ENCODE results near the gene GPRIN1.
"Not testable (repeated sequence)": the region's sequence is repeated elsewhere in the genome, so short reads cannot be mapped to it uniquely, and the experiment has no call there.

Gene GPRIN1

DNA sequence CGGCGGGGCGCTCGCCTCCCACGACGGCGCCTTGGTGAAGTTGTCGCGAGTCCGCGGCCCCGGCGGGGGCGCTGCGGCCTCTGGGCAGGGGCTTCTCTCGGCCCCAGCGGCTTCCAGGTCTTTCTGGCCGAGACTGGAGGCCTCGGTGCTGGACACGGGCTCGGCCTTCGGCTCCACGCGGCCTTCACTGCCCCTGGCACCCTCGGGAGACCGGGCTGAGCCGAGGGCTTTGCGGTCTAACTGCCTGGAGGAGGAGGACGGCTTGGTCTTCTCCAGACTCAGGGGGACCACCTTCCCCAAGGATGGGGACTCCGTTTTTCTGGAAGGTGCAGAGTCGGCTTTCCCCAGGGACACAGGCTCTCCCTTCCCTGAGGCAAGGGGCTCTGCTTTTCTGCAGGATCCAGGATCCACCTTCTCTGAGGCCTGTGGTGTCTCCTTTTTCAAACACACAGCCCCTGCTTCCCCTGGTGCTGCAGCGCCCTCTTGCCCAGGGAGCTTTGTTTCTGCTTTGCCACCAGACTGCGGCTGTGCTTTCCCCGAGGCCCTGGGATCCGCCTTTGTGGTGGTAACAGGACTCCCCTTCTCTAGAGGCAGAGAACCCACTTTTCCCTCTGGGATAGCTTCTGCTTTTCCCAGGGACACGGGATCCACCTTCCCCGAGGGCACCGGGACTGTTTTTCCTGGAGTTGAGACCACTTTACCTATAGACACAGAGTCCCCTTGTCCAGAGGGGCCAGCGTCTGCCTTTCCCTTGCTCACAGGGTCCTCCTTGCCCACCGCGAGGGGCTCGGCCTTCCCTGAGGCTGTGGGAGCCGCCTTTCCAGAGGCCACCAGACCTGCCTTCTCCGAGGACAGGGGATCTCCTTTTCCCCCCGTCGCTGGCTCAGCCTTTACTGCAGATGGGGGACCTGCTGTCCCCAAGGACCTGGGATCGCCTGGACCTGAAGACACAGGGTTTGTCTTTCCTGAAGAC, 12.3 kb downstream of the GPRIN1 start:
- no peak for DNase-seq (ENCODE audit: low spot score)

DNA sequence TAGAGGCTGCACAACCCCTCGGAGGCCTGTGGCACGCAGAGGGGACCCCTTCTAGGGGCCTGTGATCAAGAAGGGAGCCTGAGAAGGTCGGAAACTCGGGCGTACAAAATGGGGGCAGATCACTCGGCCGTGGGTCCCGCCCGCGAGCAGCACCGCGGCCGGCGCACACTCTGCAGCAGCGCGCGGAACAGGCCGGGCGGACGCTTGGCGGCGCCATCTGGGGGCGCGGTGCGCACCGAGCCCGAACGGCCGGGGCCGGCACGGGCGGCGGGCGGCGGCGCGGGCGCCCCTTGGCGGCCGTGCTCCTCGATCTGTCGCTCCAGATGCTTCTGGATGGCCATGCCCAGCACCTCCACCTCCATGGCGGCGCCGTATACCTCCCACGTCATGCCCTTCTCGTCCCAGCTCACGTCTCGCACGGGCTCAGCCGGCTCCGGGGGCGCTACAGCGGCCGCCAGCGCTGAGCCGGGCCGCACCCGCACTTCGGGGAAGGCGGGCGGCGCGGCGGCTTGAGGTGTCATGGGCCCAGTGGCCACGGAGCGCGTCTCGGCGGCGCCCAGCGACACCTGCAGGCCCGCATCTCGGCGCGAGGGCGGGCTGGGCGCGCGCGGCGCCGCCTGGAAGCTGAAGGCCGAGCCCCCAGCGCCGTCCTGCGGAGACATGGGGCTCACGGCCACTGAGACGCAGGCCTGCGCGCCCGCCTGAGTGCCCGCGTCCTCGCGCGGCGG, 13.1 kb downstream of the GPRIN1 start:
- DNase-seq (ENCODE audit: low spot score) = peak; percentile 71

DNA sequence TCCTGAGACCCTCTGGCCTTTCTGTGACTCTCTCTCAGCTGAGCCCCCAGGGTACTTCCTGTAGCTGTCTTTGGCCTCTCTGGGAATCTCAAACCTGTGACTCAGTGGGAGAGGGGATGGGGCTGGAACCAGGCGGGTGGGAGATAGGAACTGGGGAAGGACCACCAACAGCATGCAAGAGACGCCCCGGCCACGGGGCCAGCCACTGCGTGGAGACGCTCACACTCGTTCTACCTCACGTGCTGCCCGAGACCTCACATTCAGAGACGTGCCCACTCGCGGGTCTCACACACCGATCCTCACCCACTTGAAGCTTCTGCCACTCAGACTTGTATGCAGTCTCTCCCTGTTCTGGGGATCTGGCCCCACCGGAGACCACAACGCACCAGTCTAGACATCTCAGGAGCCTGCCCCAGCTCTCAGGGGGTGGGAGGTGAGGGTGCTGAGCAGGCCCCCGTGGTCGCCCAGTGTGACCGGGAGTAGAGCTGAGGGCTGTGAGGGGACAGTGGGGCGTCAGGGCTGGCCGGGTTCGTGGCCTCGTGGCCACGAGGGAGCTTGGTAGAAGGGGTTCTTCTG, 13.8 kb downstream of the GPRIN1 start:
- no peak for DNase-seq (ENCODE audit: low spot score)

DNA sequence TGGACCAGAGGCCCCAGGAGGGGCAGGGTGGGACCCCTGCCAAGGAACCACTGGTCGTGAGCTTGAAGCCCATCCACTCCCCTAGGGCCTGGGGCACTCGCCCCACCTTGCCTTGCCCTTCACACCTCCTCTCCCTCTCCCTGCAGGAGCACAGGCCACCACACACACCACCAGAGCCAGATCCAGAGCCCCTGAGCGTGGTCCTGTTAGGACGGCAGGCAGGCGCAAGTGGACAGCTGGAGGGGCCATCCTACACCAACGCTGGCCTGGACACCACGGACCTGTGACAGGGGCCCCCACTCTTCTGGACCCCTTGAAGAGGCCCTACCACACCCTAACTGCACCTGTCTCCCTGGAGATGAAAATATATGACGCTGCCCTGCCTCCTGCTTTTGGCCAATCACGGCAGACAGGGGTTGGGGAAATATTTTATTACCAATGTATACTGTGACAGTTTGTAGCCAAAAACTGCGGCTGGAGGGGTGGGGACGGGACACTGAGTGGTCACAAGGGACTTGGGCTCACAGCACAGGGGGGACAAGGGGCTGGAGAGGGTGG, 14.5 kb downstream of the GPRIN1 start:
- no peak for DNase-seq (ENCODE audit: low spot score)

GRCh38 chr5:176594554-176594953, 15.4 kb downstream of the GPRIN1 start:
- DNase-seq (ENCODE audit: low spot score) = no peak

DNA sequence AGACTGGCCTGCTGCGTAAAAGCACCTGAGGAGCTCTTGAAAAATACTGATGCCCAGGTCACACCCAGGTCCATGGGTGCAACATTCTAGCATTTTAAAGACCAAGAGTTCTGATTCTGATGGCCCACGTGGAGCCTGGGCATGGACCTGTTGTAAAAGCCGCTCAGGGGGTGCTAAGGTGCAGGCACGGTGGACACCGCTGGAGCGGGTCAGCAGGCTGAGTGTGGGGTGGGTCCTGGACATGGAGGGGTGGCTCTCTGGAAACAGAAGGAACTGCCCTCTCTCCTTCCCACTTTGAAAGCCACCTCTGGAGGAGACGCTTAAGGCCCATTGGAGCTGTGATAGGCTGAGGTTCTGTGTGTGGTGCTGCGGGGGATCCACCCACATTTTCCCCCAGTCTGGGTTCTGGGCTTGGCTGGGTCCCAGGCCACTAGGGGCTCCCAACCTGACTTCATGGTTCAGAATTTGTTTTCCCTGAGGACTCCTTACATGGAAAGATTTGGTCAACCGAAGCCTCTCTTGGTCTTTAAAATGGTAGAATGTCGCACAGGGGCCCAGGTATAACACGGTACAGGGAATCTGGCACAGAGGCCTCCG, 16.6 kb downstream of the GPRIN1 start:
- no peak for DNase-seq (ENCODE audit: low spot score)

- DNase-seq (ENCODE audit: low spot score) = no peak
Observed at GRCh38 chr5:176592573-176592972, 17.4 kb downstream of the GPRIN1 start.

DNA sequence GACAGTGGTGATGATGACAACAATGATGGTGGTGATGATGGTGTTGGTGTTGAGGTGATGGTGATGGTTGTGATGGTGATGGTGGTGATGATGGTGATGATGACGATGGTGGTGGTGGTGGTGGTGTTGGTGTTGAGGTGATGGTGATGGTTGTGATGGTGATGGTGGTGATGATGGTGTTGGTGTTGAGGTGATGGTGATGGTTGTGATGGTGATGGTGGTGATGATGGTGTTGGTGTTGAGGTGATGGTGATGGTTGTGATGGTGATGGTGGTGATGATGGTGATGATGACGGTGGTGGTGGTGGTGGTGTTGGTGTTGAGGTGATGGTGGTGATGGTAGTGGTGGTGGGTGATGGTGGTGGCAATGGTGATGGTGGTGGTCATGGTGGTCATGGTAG, 18.3 kb downstream of the GPRIN1 start:
- not testable (repeated sequence) for DNase-seq (ENCODE audit: low spot score)

DNA sequence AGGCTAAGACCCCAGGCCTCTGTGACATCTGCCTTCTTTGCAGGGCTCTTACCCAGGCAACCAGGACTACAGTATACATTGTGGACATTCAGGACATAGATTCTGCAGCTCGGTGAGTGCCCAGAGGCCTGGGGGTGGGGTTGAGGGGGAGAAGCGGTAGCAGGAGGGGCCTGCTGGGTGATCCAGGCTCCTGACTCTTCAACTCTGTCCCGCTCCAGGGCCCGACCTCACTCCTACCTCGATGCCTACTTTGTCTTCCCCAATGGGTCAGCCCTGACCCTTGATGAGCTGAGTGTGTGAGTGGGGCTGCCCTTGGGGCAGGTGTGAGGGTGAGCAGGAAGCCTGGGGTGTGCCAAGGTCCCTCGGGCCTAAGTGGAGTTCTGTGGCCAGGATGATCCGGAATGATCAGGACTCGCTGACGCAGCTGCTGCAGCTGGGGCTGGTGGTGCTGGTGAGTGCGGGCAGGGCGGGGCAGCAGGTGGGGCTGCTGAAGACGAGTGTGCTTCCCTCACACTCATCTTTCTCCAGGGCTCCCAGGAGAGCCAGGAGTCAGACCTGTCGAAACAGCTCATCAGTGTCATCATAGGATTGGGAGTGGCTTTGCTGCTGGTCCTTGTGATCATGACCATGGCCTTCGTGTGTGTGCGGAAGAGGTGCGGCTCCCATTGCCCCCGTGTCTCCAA, 19.8 kb downstream of the GPRIN1 start:
- DNase-seq (ENCODE audit: low spot score) = no peak

DNA sequence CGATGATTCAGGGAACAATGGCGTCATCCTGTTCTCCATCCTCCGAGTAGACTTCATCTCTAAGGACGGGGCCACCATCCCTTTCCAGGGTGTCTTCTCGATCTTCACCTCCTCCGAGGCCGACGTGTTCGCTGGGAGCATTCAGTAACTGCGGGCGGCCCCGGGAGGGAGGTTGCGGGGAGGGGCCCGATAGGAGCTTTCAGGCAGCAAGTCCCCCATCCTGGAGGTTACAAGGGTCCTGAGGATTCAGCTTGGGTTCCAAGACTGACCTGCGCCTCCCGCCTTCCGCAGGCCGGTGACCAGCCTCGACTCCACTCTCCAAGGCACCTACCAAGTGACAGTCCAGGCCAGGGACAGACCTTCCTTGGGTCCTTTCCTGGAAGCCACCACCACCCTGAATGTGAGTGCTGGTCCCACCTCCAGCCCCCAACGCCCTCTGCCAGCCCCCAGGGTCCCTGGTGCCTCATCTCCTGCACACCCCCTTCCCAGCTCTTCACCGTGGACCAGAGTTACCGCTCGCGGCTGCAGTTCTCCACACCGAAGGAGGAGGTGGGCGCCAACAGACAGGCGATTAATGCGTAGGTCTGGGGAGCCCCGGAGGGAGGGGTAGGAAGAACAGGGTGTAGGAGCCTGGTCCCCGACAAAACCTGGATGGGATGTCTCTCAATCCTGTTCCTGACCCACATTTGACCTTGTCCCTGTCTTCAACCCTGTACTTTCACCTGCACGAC, 20.8 kb downstream of the GPRIN1 start:
- DNase-seq (ENCODE audit: low spot score) = no peak

GRCh38 chr5:176588297-176588696, 21.7 kb downstream of the GPRIN1 start:
- no peak for DNase-seq (ENCODE audit: low spot score)

GRCh38 chr5:176587398-176587797, 22.6 kb downstream of the GPRIN1 start:
- DNase-seq (ENCODE audit: low spot score) = no peak

GRCh38 chr5:176583076-176583475, 26.9 kb downstream of the GPRIN1 start:
- DNase-seq (ENCODE audit: low spot score) = no peak

DNA sequence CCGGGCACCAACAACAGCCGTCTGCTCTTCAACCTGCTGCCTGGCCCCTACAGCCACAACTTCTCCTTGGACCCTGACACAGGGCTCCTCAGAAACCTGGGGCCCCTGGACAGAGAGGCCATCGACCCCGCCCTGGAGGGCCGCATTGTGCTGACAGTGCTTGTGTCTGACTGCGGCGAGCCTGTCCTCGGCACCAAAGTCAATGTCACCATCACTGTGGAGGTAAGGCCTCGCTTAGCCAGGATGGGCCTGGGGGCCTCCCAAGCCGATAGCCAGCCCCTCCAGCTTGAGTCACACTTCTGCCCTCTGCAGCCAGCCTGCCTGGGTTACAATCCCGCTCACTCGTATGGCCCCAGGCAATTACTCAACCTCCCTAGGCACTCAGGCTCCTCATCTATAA, 28.6 kb downstream of the GPRIN1 start:
- no peak for DNase-seq (ENCODE audit: low spot score)

DNA sequence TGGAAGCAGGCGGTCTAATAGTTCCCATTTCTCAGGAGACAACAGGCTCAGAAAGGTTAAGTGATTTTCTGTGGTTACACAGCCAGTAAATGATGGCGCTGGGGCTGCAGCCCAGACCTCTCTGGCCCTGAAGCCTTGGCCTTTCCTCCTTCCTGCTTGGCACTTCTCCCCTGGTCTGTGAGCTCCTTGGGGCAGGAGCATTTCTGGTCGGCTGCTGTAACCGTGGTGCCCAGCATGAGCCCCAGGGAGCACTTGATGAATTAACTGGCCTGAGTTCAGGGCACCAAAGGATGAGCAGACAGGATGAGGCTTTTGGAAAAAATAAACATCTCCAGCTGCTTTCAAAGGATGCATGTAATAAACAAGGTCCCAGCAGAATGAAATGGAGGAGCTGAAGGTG, 30.6 kb downstream of the GPRIN1 start:
- DNase-seq (ENCODE audit: low spot score) = no peak

- peak; percentile 41 for DNase-seq (ENCODE audit: low spot score)
Observed at GRCh38 chr5:176578391-176578808, 31.6 kb downstream of the GPRIN1 start.

DNA sequence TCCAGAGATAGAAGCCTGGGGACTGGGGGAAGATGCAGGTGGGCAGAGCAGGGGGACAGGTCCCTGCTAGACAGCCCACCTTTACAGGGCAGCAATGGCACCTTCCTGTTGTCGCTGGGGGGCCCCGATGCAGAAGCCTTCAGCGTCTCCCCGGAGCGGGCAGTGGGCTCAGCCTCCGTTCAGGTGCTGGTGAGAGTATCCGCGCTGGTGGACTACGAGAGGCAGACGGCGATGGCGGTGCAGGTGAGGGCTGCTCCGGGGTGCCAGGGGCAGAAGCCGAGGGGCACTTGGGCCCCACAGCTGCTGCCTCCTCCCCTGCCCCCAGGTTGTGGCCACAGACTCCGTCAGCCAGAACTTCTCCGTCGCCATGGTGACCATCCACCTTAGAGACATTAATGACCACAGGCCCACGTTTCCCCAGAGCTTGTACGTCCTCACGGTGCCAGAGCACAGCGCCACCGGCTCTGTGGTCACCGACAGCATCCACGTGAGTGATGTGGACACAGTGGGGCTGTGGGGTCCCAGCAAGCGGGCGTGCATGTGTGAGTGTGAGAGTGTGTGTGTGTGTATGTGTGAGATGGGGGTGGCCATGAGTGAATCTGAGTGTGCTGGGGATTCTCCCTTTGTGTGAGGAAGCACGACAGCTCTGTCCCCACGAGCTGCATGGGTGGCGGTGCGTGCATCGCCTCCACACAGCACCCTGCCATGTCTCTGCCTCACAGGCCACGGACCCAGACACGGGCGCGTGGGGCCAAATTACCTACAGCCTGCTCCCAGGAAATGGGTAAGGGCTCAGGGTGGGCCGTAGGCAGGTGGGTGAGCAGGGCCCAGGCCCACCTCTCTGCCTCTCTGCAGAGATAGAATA, 32.4 kb downstream of the GPRIN1 start:
- no peak for DNase-seq (ENCODE audit: low spot score)

DNA sequence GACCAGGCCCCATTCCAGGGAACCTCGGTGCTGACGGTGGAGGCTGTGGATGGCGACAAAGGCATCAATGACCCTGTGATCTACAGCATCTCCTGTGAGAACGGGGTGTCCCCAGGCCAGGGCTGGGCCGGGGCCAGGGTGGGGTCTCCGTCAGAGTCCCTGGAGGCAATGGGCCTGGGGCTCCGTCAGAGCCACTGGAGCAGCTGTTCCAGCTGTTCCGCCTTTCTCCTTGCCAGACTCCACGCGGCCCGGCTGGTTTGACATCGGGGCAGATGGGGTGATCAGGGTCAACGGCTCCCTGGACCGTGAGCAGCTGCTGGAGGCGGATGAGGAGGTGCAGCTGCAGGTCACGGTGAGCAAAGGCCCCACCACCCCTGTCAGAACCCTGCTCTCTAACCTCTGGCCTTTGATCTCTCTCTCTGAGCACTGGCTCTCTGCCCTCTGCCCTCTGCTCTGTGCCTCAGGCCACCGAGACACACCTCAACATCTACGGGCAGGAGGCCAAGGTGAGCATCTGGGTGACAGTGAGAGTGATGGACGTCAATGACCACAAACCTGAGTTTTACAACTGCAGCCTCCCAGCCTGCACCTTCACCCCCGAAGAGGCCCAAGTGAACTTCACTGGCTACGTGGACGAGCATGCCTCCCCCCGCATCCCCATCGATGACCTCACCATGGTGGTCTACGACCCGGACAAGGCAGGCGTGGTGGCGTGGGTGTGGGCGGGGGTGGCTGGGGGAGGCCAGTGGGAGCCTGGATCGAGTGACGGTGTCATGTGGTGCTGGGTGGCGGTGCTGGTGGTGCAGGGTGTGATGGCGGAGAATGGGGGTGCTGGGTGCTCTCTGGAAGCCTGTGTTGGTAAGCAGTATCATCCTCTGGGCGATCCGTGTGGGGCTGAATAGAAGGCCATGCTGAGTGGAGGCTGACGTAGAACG, 34.2 kb downstream of the GPRIN1 start:
- no peak for DNase-seq (ENCODE audit: low spot score)

DNA sequence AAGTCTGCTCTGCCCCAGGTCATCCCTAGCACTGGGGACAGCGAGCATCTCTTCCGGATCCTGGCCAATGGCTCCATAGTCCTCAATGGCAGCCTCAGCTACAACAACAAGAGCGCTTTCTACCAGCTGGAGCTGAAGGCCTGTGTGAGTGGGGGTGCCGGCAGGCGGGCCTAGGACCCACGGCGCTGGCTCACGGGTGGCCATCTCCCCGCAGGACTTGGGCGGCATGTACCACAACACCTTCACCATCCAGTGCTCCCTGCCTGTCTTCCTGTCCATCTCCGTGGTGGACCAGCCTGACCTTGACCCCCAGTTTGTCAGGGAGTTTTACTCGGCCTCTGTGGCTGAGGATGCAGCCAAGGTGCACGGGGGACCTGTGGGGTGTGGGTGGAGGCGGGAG, 34.9 kb downstream of the GPRIN1 start:
- no peak for DNase-seq (ENCODE audit: low spot score)

Measured in CD4-positive, alpha-beta T cell treated with Interleukin-6 at 100 ng/mL for 8 hours (primary cell).